HepG2 (cell line): ENCODE results near the gene SP6. TPM values are rescaled to one million over a fixed set of nuclear protein-coding genes. Genes with fewer than 3 reads are reported as not detected.
A peak's percentile ranks its signal among the peaks of the same experiment; 100 is the strongest.

Experiments used
- ELF1 ChIP-seq: sonication (generic); formaldehyde crosslinking; IDR thresholded peaks from 2 replicates; pipeline ENCODE4 v1.4.0; 2020; ENCODE audit warnings: missing genetic modification reagents
- KLF12 ChIP-seq: sonication (generic); formaldehyde crosslinking; IDR thresholded peaks from 2 replicates; pipeline ENCODE4 v1.4.0; 2020; ENCODE audit warnings: missing genetic modification reagents, borderline replicate concordance
- MED1 ChIP-seq: sonication (generic); formaldehyde crosslinking; IDR thresholded peaks from 2 replicates; pipeline ENCODE4 v1.4.0; 2020; ENCODE audit warnings: missing genetic modification reagents
- PLRG1 ChIP-seq: fragments of 450-650 bp; conservative IDR thresholded peaks from 2 replicates; pipeline ENCODE4 v1.6.1; 2016
- TP53 ChIP-seq: sonication (generic); formaldehyde crosslinking; conservative IDR thresholded peaks from 2 replicates; pipeline ENCODE4 v1.4.0; 2020; ENCODE audit warnings: missing genetic modification reagents
- ZNF260 ChIP-seq: sonication (generic); formaldehyde crosslinking; IDR thresholded peaks from 2 replicates; pipeline ENCODE4 v1.4.0; 2020; ENCODE audit warnings: missing genetic modification reagents, low read depth, mild to moderate bottlenecking, borderline replicate concordance
- ZNF430 ChIP-seq: sonication (generic); formaldehyde crosslinking; IDR thresholded peaks from 2 replicates; pipeline ENCODE4 v1.9.0; 2021; ENCODE audit warnings: mild to moderate bottlenecking, missing genetic modification reagents
- ZNF432 ChIP-seq: sonication (generic); formaldehyde crosslinking; IDR thresholded peaks from 2 replicates; pipeline ENCODE4 v1.5.0; 2020; ENCODE audit warnings: missing genetic modification reagents, mild to moderate bottlenecking, borderline replicate concordance
- ZNF749 ChIP-seq: sonication (generic); formaldehyde crosslinking; IDR thresholded peaks from 2 replicates; pipeline ENCODE4 v1.8.0; 2022; ENCODE audit warnings: mild to moderate bottlenecking, missing genetic modification reagents, moderate library complexity, borderline replicate concordance
- ZSCAN29 ChIP-seq: sonication (generic); formaldehyde crosslinking; conservative IDR thresholded peaks from 2 replicates; pipeline ENCODE4 v1.4.0; 2020; ENCODE audit warnings: mild to moderate bottlenecking, missing genetic modification reagents
- polyA plus RNA-seq, 8 experiments: library from polyadenylated mRNA; depleted of rRNA in 3 of 8; stranded (reverse) in 7 of 8; unstranded in 1 of 8; fragments of >200 nt; fragmentation: Illumina TruSeq in 4 of 8; extraction: Trizol in 4 of 8; gene quantifications; 2 replicates each; pipeline versions ENCODE4 v1.2.1 to v1.2.3, GENCODE V29; 2011 to 2016; ENCODE audit warnings: low read depth in 4 of 8, missing spikeins in 1 of 8, mixed read lengths in 1 of 8; ENCODE audit not compliant: insufficient read depth in 1 of 8
- total RNA-seq, 5 experiments: library from RNA; depleted of rRNA; stranded (reverse); fragments of >200 nt; fragmentation: Illumina TruSeq; extraction: Trizol; gene quantifications; 2 replicates each; pipeline ENCODE4 v1.2.3, GENCODE V29; 2016; ENCODE audit warnings: low read depth in 1 of 5
- TF ChIP-seq, protein P1 (sequence below): sonication (generic); formaldehyde crosslinking; IDR thresholded peaks from 2 replicates; pipeline ENCODE4 v1.4.0; 2020; ENCODE audit warnings: mild to moderate bottlenecking, missing genetic modification reagents
- TF ChIP-seq, protein P2 (sequence below): IDR thresholded peaks from 2 replicates; pipeline ENCODE4 v1.6.1; 2016; ENCODE audit warnings: low read depth, control low read depth
- TF ChIP-seq, protein P3 (sequence below): sonication (generic); formaldehyde crosslinking; IDR thresholded peaks from 2 replicates; pipeline ENCODE4 v1.4.0; 2020; ENCODE audit warnings: mild to moderate bottlenecking, missing genetic modification reagents
- TF ChIP-seq, protein P4 (sequence below): sonication (generic); formaldehyde crosslinking; IDR thresholded peaks from 2 replicates; pipeline ENCODE4 v1.4.0; 2020; ENCODE audit warnings: mild to moderate bottlenecking, missing genetic modification reagents
- TF ChIP-seq, protein P5 (sequence below): sonication (generic); formaldehyde crosslinking; IDR thresholded peaks from 2 replicates; pipeline ENCODE4 v1.8.0; 2022; ENCODE audit warnings: mild to moderate bottlenecking, missing genetic modification reagents; ENCODE audit not compliant: insufficient replicate concordance
- TF ChIP-seq, protein P6 (sequence below): sonication (generic); formaldehyde crosslinking; IDR thresholded peaks from 2 replicates; pipeline ENCODE4 v1.5.0; 2020; ENCODE audit warnings: mild to moderate bottlenecking, missing genetic modification reagents, borderline replicate concordance

Gene SP6
- total and polyA plus RNA-seq, 2 of the 13 experiments (the other 11 are each of a cell fraction or from before 2014, with no cell fraction given) = 0.07 TPM

DNA sequence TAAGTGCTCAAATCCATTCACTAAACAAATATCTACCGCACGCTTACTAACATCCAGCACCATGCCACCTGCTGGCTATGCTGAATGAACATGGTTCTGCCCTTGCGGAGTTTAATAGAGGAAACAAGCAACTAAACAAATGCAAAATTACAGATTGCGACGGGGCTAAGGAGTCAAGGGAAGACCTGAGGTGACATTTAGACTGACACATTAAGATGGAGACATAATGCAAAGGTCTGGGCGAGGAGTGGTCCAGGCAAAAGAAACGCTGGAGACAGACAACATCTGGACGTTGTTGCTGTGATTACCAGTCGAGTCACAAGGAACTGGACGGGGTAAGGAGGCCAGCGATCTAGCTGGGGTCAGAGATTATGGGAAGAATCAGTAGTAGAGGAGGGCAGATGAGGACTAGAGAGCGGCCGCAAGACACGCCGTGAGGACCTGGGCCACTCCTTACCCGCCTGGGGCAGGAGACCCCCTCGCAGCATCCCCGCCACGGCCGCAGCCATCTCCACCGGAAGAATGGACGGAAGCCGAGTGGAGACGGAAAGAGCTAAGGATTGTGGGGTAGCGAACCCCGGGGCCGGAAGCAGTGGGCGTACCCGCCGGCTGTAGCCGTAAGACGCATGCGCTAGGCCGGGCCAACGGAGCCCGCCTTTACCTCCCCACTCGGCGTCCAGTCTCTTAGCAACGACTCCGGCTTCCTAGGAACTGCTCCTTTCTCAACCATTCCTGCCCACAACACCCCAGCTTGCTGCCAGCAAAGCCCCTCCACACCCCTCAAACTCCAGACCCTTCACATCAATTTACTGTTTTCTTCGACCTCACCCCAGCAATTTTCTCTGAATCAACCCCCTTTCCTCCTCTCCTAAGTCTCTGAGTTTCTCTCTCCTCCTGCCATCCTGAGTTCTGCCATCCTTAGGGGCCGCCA lies 19.7 kb downstream of the SP6 start, which contains the start of the genes LRRC46 and MRPL10 (continued):
- TF ChIP-seq ZNF749 (no peak), ZSCAN29 (CRISPR knock-in tag) (0 out of 2 replicates have a peak, but pooled peaks have one; percentile 2), ZNF260 (CRISPR knock-in tag) (no peak), ZNF430 (CRISPR knock-in tag) (no peak), PLRG1 (no peak), KLF12 (CRISPR knock-in tag) (peak; percentile 64; the same call in 1 of the 2 replicates), TP53 (CRISPR knock-in tag) (no peak), ELF1 (CRISPR knock-in tag) (peak; percentile 96), ZNF432 (CRISPR knock-in tag) (no peak), MED1 (CRISPR knock-in tag) (peak; percentile 53; the same call in 1 of the 2 replicates)
- TF ChIP-seq, protein P1, sequence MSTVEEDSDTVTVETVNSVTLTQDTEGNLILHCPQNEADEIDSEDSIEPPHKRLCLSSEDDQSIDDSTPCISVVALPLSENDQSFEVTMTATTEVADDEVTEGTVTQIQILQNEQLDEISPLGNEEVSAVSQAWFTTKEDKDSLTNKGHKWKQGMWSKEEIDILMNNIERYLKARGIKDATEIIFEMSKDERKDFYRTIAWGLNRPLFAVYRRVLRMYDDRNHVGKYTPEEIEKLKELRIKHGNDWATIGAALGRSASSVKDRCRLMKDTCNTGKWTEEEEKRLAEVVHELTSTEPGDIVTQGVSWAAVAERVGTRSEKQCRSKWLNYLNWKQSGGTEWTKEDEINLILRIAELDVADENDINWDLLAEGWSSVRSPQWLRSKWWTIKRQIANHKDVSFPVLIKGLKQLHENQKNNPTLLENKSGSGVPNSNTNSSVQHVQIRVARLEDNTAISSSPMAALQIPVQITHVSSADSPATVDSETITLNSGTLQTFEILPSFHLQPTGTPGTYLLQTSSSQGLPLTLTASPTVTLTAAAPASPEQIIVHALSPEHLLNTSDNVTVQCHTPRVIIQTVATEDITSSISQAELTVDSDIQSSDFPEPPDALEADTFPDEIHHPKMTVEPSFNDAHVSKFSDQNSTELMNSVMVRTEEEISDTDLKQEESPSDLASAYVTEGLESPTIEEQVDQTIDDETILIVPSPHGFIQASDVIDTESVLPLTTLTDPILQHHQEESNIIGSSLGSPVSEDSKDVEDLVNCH (CRISPR knock-in tag) = no peak
- TF ChIP-seq, protein P2, sequence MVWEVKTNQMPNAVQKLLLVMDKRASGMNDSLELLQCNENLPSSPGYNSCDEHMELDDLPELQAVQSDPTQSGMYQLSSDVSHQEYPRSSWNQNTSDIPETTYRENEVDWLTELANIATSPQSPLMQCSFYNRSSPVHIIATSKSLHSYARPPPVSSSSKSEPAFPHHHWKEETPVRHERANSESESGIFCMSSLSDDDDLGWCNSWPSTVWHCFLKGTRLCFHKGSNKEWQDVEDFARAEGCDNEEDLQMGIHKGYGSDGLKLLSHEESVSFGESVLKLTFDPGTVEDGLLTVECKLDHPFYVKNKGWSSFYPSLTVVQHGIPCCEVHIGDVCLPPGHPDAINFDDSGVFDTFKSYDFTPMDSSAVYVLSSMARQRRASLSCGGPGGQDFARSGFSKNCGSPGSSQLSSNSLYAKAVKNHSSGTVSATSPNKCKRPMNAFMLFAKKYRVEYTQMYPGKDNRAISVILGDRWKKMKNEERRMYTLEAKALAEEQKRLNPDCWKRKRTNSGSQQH (CRISPR knock-in tag) = no peak; the same call in 1 of the 2 replicates
- TF ChIP-seq, protein P3, sequence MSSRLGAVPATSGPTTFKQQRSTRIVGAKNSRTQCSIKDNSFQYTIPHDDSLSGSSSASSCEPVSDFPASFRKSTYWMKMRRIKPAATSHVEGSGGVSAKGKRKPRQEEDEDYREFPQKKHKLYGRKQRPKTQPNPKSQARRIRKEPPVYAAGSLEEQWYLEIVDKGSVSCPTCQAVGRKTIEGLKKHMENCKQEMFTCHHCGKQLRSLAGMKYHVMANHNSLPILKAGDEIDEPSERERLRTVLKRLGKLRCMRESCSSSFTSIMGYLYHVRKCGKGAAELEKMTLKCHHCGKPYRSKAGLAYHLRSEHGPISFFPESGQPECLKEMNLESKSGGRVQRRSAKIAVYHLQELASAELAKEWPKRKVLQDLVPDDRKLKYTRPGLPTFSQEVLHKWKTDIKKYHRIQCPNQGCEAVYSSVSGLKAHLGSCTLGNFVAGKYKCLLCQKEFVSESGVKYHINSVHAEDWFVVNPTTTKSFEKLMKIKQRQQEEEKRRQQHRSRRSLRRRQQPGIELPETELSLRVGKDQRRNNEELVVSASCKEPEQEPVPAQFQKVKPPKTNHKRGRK = no peak
- TF ChIP-seq, protein P4, sequence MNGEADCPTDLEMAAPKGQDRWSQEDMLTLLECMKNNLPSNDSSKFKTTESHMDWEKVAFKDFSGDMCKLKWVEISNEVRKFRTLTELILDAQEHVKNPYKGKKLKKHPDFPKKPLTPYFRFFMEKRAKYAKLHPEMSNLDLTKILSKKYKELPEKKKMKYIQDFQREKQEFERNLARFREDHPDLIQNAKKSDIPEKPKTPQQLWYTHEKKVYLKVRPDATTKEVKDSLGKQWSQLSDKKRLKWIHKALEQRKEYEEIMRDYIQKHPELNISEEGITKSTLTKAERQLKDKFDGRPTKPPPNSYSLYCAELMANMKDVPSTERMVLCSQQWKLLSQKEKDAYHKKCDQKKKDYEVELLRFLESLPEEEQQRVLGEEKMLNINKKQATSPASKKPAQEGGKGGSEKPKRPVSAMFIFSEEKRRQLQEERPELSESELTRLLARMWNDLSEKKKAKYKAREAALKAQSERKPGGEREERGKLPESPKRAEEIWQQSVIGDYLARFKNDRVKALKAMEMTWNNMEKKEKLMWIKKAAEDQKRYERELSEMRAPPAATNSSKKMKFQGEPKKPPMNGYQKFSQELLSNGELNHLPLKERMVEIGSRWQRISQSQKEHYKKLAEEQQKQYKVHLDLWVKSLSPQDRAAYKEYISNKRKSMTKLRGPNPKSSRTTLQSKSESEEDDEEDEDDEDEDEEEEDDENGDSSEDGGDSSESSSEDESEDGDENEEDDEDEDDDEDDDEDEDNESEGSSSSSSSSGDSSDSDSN (CRISPR knock-in tag) = peak; percentile 75
- TF ChIP-seq, protein P5, sequence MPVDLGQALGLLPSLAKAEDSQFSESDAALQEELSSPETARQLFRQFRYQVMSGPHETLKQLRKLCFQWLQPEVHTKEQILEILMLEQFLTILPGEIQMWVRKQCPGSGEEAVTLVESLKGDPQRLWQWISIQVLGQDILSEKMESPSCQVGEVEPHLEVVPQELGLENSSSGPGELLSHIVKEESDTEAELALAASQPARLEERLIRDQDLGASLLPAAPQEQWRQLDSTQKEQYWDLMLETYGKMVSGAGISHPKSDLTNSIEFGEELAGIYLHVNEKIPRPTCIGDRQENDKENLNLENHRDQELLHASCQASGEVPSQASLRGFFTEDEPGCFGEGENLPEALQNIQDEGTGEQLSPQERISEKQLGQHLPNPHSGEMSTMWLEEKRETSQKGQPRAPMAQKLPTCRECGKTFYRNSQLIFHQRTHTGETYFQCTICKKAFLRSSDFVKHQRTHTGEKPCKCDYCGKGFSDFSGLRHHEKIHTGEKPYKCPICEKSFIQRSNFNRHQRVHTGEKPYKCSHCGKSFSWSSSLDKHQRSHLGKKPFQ (CRISPR knock-in tag) = peak; percentile 68
- TF ChIP-seq, protein P6, sequence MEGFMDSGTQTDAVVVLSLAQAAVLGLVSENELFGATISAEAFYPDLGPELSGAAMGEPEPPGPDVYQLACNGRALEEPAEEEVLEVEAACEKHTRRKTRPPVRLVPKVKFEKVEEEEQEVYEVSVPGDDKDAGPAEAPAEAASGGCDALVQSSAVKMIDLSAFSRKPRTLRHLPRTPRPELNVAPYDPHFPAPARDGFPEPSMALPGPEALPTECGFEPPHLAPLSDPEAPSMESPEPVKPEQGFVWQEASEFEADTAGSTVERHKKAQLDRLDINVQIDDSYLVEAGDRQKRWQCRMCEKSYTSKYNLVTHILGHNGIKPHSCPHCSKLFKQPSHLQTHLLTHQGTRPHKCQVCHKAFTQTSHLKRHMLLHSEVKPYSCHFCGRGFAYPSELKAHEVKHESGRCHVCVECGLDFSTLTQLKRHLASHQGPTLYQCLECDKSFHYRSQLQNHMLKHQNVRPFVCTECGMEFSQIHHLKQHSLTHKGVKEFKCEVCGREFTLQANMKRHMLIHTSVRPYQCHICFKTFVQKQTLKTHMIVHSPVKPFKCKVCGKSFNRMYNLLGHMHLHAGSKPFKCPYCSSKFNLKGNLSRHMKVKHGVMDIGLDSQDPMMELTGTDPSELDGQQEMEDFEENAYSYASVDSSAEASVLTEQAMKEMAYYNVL (CRISPR knock-in tag) = peak; percentile 54; the same call in 1 of the 2 replicates
